ENCODE results near the gene CPXM2.

- TF ChIP-seq EZH2 (IDR thresholded peaks at IDR 0.05; ENCODE audit: insufficient read depth, poor library complexity, severe bottlenecking) (no peak), EZH2phosphoT487 (IDR thresholded peaks at IDR 0.05; ENCODE audit: insufficient read depth, low read depth) (no peak)
These were observed 32.5 kb downstream of the CPXM2 start for GRCh38 chr10:123858907-123859652.
